ENCODE measurements around the gene ARSI. TPM values are rescaled to one million over a fixed set of nuclear protein-coding genes. Genes with fewer than 3 reads are reported as not detected.

Gene ARSI
- total and polyA plus RNA-seq, 2 of the 4 experiments (the other 2 are of a cell fraction): 14.8 to 15.2 TPM

DNA sequence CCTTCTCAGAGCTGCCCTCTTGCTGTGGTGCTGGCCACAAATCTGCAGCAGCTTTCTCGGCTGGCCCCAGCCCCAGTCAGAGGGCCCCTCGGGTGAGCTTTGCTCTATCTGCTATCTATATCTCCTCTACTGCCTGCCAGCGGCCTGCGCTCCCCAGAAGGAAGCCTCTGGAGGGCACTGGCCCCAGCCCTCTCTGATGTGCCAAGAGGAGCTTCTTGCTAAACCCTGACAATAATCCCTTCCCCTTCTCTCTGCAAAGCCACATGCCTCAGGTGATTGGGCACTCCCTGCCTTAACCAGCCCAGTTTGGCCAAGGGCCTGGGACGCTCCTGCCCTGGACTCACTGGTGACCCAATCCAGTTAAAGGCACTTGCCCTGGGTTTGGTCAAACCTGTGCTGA lies 55.9 kb downstream of the ARSI start:
- Histone ChIP-seq H3K27me3 (ENCODE audit: control insufficient read depth, insufficient read depth, low read length) (peaks cover 6% of the 10 kb centered on the region), H4K5ac (ENCODE audit: low read depth, low read length) (no peak overlapping the region), H3K4me3 (ENCODE audit: insufficient read depth, low read depth, low read length) (no peak overlapping the region), H3K4me2 (ENCODE audit: low read depth, low read length) (no peak overlapping the region), H3K4ac (ENCODE audit: low read depth, low read length) (no peak overlapping the region), H4K91ac (ENCODE audit: insufficient read depth, low read depth, low read length) (no peak overlapping the region), H2BK20ac (ENCODE audit: low read depth, low read length) (no peak overlapping the region), H3K79me1 (ENCODE audit: low read depth in 1 of 2, low read length in 2 of 2) (no peaks in the 10 kb centered on the region), H2AK5ac (ENCODE audit: low read depth, low read length) (no peak overlapping the region), H3K36me3 (ENCODE audit: control insufficient read depth, insufficient read depth, low read length) (no peaks in the 10 kb centered on the region), H4K20me1 (ENCODE audit: insufficient read depth, low read length) (no peaks in the 10 kb centered on the region), H3K9ac (ENCODE audit: low read depth, low read length) (no peak overlapping the region), H2BK15ac (ENCODE audit: low read depth, low read length) (no peak overlapping the region), H3K14ac (replicated peaks; ENCODE audit: low read depth, low read length) (no peak overlapping the region), H4K8ac (ENCODE audit: low read depth in 2 of 2, low read length in 2 of 2) (no peak overlapping the region), H2AK9ac (replicated peaks; ENCODE audit: low read depth, low read length, poor library complexity) (no peak overlapping the region), H3K18ac (ENCODE audit: low read depth, low read length) (no peak overlapping the region), H2BK120ac (ENCODE audit: low read depth, low read length) (no peak overlapping the region), H3K9me1 (ENCODE audit: insufficient read depth, low read length) (no peaks in the 10 kb centered on the region; the same call in 1 of the 2 replicates), H2BK5ac (ENCODE audit: low read depth, low read length, poor library complexity, severe bottlenecking) (no peak overlapping the region), H2AFZ (replicated peaks; ENCODE audit: low read length, poor library complexity) (no peak overlapping the region), H3K23ac (ENCODE audit: low read depth, low read length) (no peak overlapping the region), H3K56ac (ENCODE audit: extremely low read depth, insufficient read depth, low read length) (no peak overlapping the region), H3K4me1 (ENCODE audit: control insufficient read depth, insufficient read depth, low read length) (peaks cover 8% of the 10 kb centered on the region; the same call in 1 of the 2 replicates), H3K9me3 (ENCODE audit: control insufficient read depth, insufficient read depth, low read length) (no peaks in the 10 kb centered on the region), H3K27ac (ENCODE audit: insufficient read depth, low read length) (no peak overlapping the region)
- POLR2A ChIA-PET (ENCODE audit: unreplicated experiment): no interaction called here
- DNase-seq: no peak
- intact Hi-C loops (cut with micrococcal nuclease) (no loop called here), dilution Hi-C loops (cut with HindIII; ENCODE audit: low sequenced_read_pairs, unreplicated experiment) (no loop called here), in situ Hi-C loops (cut with MboI; ENCODE audit: low sequenced_read_pairs) (no loop called here)
- WGBS, 2 experiments (ENCODE audit: extremely low coverage in 2 of 2, insufficient read length in 1 of 2): 88% methylated on average over 3 of the region's 5 CpGs; no CpG with 5 or more reads in 1 of the 2 experiments
- ATAC-seq (ENCODE audit: low read depth): no peak
- CTCF ChIA-PET: no interaction called here
- no peak for TF ChIP-seq NFE2L2 (IDR thresholded peaks at IDR 0.05; ENCODE audit: low read depth, low read length)
- no peak for TF ChIP-seq RFX5 (IDR thresholded peaks at IDR 0.05; ENCODE audit: low read depth, low read length)
- no peak for TF ChIP-seq RAD21 (IDR thresholded peaks at IDR 0.05; ENCODE audit: low read length)
- no peak for TF ChIP-seq MAFK (IDR thresholded peaks at IDR 0.05; ENCODE audit: low read depth, low read length)
- no peak for TF ChIP-seq FOS (IDR thresholded peaks at IDR 0.05; ENCODE audit: low read depth, low read length)
- no peak for TF ChIP-seq POLR2A (IDR thresholded peaks at IDR 0.05; ENCODE audit: low read depth, low read length)
- TF ChIP-seq, protein P1, sequence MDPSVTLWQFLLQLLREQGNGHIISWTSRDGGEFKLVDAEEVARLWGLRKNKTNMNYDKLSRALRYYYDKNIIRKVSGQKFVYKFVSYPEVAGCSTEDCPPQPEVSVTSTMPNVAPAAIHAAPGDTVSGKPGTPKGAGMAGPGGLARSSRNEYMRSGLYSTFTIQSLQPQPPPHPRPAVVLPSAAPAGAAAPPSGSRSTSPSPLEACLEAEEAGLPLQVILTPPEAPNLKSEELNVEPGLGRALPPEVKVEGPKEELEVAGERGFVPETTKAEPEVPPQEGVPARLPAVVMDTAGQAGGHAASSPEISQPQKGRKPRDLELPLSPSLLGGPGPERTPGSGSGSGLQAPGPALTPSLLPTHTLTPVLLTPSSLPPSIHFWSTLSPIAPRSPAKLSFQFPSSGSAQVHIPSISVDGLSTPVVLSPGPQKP (IDR thresholded peaks at IDR 0.05; ENCODE audit: borderline replicate concordance, low read depth, low read length): no peak
- TF ChIP-seq, protein P2, sequence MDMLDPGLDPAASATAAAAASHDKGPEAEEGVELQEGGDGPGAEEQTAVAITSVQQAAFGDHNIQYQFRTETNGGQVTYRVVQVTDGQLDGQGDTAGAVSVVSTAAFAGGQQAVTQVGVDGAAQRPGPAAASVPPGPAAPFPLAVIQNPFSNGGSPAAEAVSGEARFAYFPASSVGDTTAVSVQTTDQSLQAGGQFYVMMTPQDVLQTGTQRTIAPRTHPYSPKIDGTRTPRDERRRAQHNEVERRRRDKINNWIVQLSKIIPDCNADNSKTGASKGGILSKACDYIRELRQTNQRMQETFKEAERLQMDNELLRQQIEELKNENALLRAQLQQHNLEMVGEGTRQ (IDR thresholded peaks at IDR 0.05; ENCODE audit: low read depth, low read length): no peak
- no peak for TF ChIP-seq CEBPB (IDR thresholded peaks at IDR 0.05; ENCODE audit: low read depth, low read length)
- TF ChIP-seq MXI1 (IDR thresholded peaks at IDR 0.05; ENCODE audit: borderline replicate concordance, low read depth, low read length): no peak
- TF ChIP-seq, protein P3, sequence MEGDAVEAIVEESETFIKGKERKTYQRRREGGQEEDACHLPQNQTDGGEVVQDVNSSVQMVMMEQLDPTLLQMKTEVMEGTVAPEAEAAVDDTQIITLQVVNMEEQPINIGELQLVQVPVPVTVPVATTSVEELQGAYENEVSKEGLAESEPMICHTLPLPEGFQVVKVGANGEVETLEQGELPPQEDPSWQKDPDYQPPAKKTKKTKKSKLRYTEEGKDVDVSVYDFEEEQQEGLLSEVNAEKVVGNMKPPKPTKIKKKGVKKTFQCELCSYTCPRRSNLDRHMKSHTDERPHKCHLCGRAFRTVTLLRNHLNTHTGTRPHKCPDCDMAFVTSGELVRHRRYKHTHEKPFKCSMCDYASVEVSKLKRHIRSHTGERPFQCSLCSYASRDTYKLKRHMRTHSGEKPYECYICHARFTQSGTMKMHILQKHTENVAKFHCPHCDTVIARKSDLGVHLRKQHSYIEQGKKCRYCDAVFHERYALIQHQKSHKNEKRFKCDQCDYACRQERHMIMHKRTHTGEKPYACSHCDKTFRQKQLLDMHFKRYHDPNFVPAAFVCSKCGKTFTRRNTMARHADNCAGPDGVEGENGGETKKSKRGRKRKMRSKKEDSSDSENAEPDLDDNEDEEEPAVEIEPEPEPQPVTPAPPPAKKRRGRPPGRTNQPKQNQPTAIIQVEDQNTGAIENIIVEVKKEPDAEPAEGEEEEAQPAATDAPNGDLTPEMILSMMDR (conservative IDR thresholded peaks at IDR 0.05; ENCODE audit: low read depth, low read length): no peak
- no peak for TF ChIP-seq SMC3 (IDR thresholded peaks at IDR 0.05; ENCODE audit: low read depth, low read length)
- TF ChIP-seq MAZ (IDR thresholded peaks at IDR 0.05; ENCODE audit: borderline replicate concordance, low read depth, low read length): no peak
- TF ChIP-seq CHD1 (IDR thresholded peaks at IDR 0.05; ENCODE audit: low read depth, low read length): no peak
- TF ChIP-seq BHLHE40 (IDR thresholded peaks at IDR 0.05; ENCODE audit: low read depth, low read length): no peak
- no TSS peak for BruUV-seq (replicated peaks)
